K562 (cell line): ENCODE data around the gene SYDE1.

Experiments used
- CBX3 ChIP-seq, 2 experiments: IDR thresholded peaks; 1 replicate in 1 of 2; 2 replicates in 1 of 2; pipeline ENCODE4 v1.6.1; 2012; ENCODE audit warnings: inconsistent platforms in 2 of 2, low read length in 2 of 2, borderline replicate concordance in 1 of 2, control low read depth in 1 of 2
- JUND ChIP-seq, 2 experiments: IDR thresholded peaks; 2 replicates in 1 of 2; 3 replicates in 1 of 2; pipeline ENCODE4 v1.6.1; 2011; ENCODE audit warnings: borderline replicate concordance in 2 of 2, low read depth in 2 of 2, low read length in 2 of 2, improper control_type of control experiment in 1 of 2, missing biosample characterization in 1 of 2, missing genetic modification characterization in 1 of 2, missing genetic modification reagents in 1 of 2
- KDM5B ChIP-seq: fragments of 200-600 bp; sonication (generic); IDR thresholded peaks from 2 replicates; pipeline ENCODE4 v1.6.1; 2012; ENCODE audit warnings: low read depth, mild to moderate bottlenecking, moderate library complexity, low read length, control low read depth, inconsistent platforms; ENCODE audit not compliant: insufficient replicate concordance
- NFE2L1 ChIP-seq: fragments of 450-650 bp; IDR thresholded peaks from 2 replicates; pipeline ENCODE4 v1.6.1; 2016; ENCODE audit warnings: missing genetic modification characterization, low read depth, mild to moderate bottlenecking, missing compliant biosample characterization, moderate library complexity, borderline replicate concordance
- REST ChIP-seq, 2 experiments: fragments of 450-650 bp; formaldehyde crosslinking in 1 of 2; IDR thresholded peaks; 2 replicates each; pipeline versions ENCODE4 v1.4.0 to v1.6.1; 2014 to 2020; ENCODE audit warnings: mild to moderate bottlenecking in 2 of 2, borderline replicate concordance in 1 of 2, low read depth in 1 of 2
- SIN3A ChIP-seq, 2 experiments: fragments of 150-350 bp in 1 of 2; IDR thresholded peaks; 2 replicates each; pipeline ENCODE4 v1.6.1; 2011 to 2016; ENCODE audit warnings: borderline replicate concordance in 2 of 2, low read depth in 2 of 2, low read length in 2 of 2, mild to moderate bottlenecking in 2 of 2, moderate library complexity in 2 of 2; ENCODE audit not compliant: control insufficient read depth in 1 of 2
- SPI1 ChIP-seq: IDR thresholded peaks from 2 replicates; pipeline ENCODE4 v1.6.1; 2011; ENCODE audit warnings: low read depth, low read length, control low read depth, borderline replicate concordance
- ZNF551 ChIP-seq: fragments of 250-450 bp; sonication (Bioruptor Pico); IDR thresholded peaks from 2 replicates; pipeline ENCODE4 v1.5.0; 2021; ENCODE audit warnings: mild to moderate bottlenecking, moderate library complexity
- ZNF586 ChIP-seq: fragments of 450-650 bp; formaldehyde crosslinking; conservative IDR thresholded peaks from 2 replicates; pipeline ENCODE4 v1.4.0; 2020; ENCODE audit warnings: mild to moderate bottlenecking, moderate library complexity
- TF ChIP-seq, protein P1 (sequence below): fragments of 250-450 bp; sonication (Bioruptor Pico); IDR thresholded peaks from 2 replicates; pipeline ENCODE4 v1.5.0; 2021; ENCODE audit warnings: mild to moderate bottlenecking, moderate library complexity
- TF ChIP-seq, protein P2 (sequence below), 3 experiments: fragments of 200-800 bp in 1 of 3; fragments of 250-450 bp in 1 of 3; fragments of 450-650 bp in 1 of 3; sonication (Bioruptor Pico) in 1 of 3; sonication (Bioruptor generic) in 1 of 3; formaldehyde crosslinking in 1 of 3; IDR thresholded peaks; 2 replicates each; pipeline versions ENCODE4 v1.6.1 to v1.8.0; 2016 to 2022; ENCODE audit warnings: mild to moderate bottlenecking in 2 of 3, missing genetic modification characterization in 2 of 3, missing compliant biosample characterization in 1 of 3, moderate library complexity in 1 of 3

- TF ChIP-seq, protein P1, sequence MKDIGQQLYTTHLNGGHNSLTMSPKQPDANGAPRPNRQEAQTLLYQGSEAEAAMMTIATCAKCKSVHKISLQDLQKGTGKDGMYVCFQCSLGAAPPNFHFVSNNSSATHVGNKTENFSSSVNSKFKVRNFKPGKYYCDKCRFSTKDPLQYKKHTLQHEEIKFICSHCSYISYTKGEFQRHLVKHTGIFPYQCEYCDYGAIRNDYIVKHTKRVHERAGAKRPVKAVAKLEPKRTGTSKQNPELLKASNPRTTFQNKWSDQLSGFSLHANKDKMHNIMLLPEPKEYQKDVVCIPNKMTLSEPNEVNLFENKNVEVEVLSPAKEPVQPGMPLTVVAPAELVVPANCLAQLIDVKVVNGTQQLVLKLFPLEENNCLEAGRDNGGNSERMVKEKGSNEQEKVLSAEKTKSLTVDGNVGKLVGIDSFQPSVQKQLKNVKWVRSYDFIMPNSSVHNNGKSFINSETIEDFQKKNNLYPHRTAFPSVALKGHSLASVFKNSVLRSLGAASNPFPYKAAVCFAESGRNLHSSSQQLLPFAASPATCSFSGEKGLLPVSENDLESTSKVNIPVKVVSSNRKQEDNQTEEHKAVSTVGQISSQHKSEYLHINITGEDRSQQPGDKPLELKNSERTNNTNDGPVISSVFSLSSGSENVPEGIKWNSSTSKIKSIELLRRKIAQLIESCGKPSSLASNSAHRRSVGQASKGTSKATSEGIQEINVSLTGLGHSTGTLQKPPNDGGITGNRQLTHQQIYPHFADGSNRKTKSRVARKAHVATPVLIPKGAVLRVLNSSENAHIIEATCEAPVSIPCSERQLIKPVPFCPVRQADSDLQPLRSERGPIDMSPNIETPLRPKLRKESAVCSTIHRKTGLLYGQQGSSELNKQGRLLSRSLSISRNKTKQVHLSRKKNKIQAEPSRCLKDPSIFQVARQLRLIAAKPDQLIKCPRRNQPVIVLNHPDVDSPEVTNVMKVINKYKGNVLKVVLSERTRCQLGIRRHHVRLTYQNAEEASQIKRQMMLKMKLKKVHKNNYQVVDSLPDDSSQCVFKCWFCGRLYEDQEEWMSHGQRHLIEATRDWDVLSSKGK (CRISPR knock-in tag), result no peak
- TF ChIP-seq KDM5B, result no peak
- TF ChIP-seq, protein P2, sequence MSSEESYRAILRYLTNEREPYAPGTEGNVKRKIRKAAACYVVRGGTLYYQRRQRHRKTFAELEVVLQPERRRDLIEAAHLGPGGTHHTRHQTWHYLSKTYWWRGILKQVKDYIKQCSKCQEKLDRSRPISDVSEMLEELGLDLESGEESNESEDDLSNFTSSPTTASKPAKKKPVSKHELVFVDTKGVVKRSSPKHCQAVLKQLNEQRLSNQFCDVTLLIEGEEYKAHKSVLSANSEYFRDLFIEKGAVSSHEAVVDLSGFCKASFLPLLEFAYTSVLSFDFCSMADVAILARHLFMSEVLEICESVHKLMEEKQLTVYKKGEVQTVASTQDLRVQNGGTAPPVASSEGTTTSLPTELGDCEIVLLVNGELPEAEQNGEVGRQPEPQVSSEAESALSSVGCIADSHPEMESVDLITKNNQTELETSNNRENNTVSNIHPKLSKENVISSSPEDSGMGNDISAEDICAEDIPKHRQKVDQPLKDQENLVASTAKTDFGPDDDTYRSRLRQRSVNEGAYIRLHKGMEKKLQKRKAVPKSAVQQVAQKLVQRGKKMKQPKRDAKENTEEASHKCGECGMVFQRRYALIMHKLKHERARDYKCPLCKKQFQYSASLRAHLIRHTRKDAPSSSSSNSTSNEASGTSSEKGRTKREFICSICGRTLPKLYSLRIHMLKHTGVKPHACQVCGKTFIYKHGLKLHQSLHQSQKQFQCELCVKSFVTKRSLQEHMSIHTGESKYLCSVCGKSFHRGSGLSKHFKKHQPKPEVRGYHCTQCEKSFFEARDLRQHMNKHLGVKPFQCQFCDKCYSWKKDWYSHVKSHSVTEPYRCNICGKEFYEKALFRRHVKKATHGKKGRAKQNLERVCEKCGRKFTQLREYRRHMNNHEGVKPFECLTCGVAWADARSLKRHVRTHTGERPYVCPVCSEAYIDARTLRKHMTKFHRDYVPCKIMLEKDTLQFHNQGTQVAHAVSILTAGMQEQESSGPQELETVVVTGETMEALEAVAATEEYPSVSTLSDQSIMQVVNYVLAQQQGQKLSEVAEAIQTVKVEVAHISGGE (CRISPR knock-in tag; IDR thresholded peaks at IDR 0.05), result no peak
- TF ChIP-seq SPI1, result no peak
- no peak for TF ChIP-seq ZNF551 (CRISPR knock-in tag)
- no peak for TF ChIP-seq REST (IDR thresholded peaks at IDR 0.05; ENCODE audit: borderline replicate concordance)
- TF ChIP-seq REST (CRISPR knock-in tag; IDR thresholded peaks at IDR 0.05; ENCODE audit: low read depth), result no peak
- TF ChIP-seq SIN3A (IDR thresholded peaks at IDR 0.05; ENCODE audit: borderline replicate concordance in 2 of 2, control insufficient read depth in 1 of 2, low read depth in 2 of 2, low read length in 2 of 2), result no peak
- TF ChIP-seq ZNF586, result no peak
- TF ChIP-seq CBX3 (IDR thresholded peaks at IDR 0.05; ENCODE audit: borderline replicate concordance in 1 of 2, low read length in 2 of 2), result no peak
- no peak for TF ChIP-seq NFE2L1
- TF ChIP-seq JUND (IDR thresholded peaks at IDR 0.05; ENCODE audit: borderline replicate concordance, low read depth, low read length), result no peak
- no peak for TF ChIP-seq JUND (tag; IDR thresholded peaks at IDR 0.05; ENCODE audit: borderline replicate concordance, low read depth, low read length)
Measured at GRCh38 chr19:15096223-15096622, 11.0 kb upstream of the SYDE1 start.
